GM21786 (cell line): Measurements from ENCODE around the gene KATNIP.

Experiments
- ATAC-seq: cut with Tn5 transposase; IDR thresholded peaks from one replicate; pipeline ENCODE4 v1.9.1; 2021; ENCODE audit not compliant: unreplicated experiment

KATNIP gene

DNA sequence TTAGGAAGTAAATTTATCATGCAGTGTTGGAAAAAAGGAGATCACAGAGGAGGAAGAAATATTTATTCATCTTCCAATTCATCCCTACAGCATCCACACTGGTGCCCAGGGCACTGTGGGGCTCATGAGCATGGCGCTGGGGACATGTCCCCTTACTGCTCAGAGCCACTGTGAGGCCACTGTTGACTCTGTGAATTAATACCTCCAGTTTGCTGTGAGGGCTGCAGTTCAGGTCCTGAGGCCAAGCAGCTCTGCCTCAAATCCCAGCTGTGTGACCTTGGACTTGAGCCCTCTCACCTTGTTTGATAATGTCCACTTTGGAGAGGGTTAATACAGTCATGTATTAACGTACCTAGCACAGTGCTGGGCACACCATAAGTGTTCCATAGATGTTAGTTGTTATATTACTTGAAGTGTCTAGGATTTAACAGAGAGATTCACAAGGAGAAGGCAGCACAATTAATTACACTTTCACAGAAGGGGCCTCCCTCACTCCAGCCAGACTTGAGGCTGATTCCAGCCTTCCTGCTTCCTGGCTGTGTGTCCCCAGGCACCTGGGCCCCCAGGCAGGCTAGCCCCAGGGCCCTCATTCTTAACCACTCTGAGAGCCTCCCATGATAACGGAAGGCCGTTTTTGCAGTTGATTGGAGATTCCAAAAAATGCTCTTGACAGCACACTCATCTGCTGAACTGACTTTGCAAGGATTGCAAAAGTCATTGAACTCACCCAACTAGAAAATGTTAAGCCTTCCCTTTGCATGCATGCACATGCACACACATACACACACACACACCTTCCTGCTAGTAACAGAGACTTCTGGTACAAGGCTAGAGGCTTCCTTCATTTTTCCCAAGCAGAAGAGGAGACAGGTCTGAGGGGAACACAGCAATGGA lies 29.4 kb downstream of the KATNIP start:
- no peak for ATAC-seq

DNA sequence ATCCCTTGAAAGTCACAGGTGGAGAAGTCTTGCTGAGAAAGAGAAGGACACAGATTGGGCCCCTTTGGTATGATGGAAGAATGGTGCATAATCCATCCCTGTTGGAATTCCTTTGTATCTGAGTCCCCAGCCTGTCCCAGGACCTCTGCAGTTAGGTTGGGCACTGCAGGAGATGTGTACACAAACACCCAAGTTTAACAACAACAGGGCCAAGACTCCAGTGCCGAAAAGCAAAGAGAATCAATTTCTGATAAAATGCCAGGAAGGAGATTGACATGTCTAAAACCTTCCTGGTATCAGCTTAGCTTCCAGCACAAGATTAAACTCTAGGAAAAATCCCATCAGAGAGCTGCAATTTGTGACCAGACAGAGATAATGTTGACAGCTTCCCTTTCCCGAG lies 32.9 kb downstream of the KATNIP start:
- ATAC-seq = no peak

DNA sequence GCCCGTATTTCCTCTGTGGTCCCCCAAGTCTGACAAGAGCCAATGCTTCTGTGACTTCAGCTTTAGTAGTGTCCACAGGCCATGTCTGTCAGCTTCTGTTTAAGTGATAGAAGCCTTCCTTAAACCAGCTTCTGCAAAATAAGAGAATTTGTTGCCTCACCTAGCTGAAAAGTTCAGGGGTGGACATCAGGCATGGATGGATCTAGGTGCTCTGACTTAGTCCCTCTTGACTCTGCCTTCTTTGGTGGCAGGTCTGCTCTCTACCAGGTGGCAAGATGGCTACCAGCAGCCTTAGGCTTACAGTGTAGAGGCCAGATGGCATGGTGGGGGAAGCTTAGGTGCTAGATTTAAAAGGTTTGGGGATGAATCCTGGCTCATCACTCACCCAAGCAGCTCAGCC lies 33.7 kb downstream of the KATNIP start:
- ATAC-seq = no peak

DNA sequence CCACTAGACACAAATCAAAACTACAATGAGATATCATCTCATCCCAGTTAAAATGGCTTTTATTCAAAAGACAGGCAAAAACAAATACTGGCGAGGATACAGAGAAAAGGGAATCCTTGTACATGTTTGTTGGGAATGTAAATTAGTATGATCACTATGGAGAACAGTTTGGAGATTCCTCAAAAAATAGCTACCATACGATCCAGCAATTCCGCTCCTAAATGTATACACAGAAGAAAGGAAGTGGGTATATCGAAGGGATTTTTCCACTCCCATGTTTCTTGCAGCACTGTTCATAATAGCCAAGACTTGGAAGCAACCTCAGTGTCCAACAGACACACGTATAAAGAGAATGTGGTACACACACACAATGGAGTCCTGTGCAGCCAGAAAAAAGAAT lies 35.3 kb downstream of the KATNIP start:
- ATAC-seq = no peak

DNA sequence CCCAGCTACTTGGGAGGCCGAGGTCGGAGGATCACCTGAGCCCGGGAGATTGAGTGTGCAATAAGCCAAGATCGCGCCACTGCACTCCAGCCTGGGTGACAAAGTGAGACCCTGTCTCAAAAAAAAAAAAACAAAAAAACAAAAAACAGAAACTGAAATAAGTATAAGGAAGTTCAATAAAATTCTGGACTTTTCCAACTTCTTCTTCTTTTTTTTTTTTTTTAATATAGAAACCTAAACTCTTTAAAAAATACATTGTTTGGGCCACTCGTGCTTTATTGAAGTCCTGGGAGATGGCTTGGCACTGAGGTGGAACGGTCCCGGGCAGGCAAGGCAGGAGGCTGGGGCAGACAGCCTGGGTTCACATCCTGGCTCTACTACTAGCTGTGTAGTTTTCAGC lies 36.8 kb downstream of the KATNIP start:
- no peak for ATAC-seq

DNA sequence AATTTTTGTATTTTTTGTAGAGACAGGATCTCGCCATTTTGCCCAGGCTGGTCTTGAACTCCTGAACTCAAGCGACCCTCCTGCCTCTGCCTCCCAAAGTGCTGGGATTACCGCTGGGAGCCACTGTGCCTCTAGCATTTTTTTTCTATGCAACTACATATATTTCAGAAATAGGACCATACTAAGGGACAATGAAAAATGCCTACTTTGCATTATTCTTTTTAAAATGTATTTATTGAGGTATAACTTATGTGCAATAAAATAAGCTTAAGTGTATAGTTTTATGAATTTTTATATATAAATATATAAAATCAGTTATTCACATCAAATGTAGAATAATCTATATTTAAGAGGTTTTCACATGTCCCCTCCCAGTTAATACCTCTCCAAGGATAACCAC lies 38.1 kb downstream of the KATNIP start:
- no peak for ATAC-seq

DNA sequence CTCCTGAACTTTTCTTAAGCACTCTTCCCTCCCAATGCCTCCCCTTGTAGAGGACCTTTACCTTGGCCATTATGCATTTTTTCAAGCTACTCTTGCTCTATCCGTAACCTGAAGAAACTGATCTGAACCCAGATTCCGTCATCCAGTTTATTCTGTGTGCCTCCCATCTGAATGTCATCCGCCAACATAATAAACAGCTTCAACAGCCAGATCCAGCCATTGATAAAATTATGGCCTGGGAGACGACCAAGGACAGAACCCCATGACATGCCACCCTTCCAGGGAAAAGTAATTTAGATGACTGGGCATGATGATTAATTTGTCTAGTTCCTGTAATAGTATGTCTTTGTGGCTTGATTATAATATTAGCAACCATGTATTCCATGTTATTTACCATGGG lies 41.9 kb downstream of the KATNIP start:
- no peak for ATAC-seq

DNA sequence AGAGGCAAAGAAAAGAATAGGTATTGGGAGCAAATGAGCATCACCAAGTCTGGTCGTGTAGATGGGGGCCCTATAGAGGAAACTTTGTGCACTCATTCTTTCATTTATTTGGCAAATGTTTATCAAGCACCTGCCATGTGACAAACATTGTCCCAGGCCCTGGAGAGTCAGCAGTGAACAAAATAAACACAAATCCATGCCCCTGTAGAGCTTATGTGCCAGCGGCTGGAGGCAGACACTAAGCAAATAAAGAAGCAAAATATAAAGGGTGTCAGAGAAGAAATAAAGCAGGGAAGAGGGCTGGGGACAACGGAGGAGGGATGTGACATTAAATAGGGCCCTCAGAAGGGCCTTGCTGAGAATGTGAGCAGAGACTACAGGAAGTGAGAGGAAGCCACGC lies 45.5 kb downstream of the KATNIP start:
- ATAC-seq = no peak

DNA sequence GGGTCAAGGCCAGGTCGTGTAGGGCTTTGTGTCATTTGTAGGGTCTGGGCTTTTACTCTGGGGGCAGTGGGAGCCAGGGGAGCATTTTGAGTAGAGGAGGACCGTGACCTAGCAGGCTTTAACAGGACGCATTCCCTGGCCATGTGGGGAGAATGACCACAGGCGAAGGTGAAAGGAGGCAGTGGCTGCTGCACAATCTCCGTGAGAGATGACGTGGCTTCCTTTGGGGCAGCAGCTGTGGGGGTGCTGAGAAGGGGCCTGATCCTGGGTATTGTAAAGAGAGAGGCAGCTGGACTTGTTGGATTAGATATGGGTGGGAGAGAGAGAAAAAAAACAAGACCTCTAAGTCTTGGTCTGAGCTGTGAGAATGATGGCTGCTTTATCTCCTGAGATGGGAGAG lies 46.0 kb downstream of the KATNIP start:
- no peak for ATAC-seq

DNA sequence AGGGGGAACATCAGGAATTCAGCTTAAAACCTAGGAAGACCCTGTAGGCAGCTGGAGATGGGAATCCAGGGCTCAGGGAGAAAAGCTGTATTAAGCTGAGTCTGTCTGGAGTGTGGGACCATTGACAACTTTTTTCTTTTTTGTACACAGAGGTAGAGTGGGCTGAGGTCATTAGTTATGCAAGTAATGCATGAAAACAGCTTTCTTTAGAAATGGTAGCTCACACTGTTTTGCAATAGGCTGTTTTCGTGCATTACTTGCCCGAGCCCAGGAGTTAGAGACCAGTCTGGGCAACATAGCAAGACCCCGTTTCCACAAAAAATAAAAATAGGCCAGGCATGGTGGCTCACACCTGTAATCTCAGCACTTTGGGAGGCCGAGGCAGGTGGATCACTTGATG lies 46.5 kb downstream of the KATNIP start:
- ATAC-seq = no peak

DNA sequence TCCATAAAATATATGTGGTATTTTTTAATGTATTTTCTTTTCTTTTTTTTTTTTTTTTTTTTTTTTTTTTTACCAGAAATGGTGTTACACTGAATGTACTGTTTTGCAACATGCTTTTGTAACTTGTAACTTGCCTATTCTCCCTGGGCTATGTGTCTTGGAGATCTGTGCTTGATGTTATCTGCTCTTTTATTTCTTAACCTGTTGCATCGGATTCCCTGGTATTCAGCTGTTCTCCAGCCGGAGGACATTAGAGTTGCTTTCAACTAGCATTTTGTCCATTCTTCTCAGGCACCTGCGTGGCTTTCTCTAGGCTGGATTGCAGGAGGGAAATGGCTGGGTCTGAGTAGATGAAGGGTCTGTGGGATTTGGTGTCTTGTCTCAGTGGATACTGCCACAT lies 47.4 kb downstream of the KATNIP start:
- no peak for ATAC-seq

DNA sequence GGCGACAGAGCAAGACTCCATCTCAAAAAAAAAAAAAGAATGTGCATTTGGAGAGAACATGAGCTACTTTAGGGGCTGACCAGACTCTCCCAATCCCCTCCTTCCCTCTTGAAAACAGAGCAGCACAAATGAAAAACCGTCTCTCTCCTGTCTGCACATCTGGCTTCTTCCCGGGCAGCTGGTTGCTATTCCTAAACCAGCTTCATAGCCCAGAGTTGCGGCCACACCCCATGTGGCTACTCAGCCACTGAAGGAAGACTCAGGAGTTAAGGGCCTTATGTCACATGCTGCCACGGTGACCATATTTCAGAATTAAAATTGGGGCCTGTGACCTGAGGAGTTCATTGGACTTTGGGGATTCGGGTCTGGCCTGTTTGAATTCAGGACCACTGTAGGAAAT lies 48.3 kb downstream of the KATNIP start:
- no peak for ATAC-seq

DNA sequence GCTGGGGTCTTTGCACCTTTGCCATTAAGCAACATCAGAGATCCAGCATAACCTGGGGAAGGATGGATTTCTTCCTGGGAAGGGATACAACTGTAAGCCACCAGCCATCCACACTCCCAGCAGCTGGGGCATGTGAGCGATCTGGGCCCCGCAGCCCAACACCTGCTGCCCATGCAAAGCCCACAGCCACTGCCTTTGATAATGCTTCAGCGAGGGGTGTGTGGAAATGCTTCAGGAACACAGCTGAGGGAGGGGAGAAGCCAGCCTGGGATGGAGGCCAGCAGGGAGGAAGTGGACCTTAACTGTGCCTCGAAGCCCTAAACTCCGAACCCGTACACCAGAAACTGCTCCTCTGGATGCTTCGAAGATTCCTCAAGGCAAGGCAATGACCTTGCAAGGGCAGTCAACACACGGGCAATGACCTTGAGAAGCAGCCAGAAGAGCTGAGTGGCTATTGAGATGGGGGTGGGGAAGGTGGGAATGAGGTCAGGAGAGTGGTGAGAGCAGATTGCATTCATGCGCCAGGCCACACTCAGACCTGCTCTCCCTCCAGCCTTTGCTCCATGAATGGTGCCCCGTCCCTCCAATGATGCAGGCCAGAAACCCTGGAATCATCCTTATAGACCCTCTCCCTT lies 49.1 kb downstream of the KATNIP start:
- ATAC-seq = no peak

DNA sequence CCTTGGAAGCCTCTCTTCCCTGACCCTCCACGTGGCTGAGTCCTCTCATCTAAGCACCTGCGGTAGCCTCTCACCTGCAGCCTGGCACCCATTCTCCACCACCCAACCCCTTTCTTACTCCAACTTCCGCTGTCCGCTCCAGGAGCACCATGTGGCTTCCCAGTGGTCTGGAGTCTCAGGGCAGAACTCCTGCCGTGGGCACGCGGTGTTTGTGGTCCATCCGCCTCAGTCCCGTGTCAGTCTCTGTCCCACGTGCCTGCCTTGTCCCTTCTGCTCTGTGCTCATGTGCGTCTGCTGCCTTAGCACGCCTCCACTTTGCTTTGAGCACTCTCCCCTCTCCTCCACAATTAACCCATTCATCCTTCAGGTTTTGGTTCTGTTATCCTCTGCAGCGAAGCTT lies 49.7 kb downstream of the KATNIP start:
- no peak for ATAC-seq
